GM21515 (cell line): Measurements from ENCODE around the gene CLCN6.

Experiments
- ATAC-seq: cut with Tn5 transposase; IDR thresholded peaks from one replicate; pipeline ENCODE4 v1.9.1; 2021; ENCODE audit not compliant: unreplicated experiment

The CLCN6 gene

DNA sequence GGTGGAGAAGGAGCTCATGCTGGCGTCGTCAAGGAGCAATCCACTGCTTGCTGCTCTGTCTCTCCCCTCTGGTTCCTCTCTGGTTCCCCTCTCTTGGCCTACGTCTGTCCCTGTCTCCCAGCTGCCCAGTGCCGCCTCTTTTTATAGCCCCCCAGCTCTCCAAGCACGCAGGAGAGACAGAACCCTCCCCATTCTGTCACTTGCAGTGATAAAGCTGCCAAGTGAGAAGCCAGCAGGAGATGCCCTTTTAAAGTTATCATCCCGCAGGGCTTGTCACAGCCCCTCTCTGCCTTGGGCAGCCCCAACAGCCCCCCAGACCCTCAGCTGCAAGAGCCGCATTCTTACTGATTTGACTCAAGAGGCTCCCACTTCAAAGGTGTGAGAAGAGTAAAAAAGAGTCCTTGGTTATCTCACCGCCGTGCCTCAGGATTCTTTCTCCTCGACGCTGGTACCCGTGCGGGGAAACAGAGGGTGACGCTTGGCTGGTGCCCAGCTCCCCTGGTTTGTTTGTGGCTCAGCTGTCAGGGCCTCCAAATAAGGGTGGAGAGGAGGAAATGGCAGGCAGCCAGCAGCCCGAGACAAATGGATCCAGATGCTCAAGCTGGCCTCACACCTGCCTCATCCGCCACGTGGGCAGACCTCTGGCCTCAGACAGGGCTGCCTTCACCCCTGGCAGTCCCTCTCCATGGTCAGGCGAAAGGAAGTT, 41.8 kb downstream of the CLCN6 start, which contains the start of gene NPPA:
NPPA (minus strand) TSS at position 117 of the 706 bp plus-strand sequence; CDS start at position 18, 99 bp downstream.
- no peak for ATAC-seq

DNA sequence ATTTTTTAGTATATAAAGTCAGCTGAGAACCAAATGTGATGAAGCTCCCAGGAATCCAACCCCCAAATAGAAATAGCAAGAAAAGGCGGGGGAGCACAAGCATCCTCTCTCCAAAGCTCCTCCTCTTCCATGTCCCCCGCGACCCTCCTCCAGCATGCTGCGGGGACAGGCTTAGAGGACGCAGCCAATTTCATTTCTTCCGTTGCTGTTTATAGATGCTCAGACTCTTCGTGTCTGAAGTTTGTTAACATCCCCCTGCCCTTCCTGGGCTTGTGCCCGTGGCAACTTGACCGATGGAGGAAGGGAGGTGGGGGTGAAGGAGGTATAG, 42.3 kb downstream of the CLCN6 start:
- ATAC-seq = no peak

DNA sequence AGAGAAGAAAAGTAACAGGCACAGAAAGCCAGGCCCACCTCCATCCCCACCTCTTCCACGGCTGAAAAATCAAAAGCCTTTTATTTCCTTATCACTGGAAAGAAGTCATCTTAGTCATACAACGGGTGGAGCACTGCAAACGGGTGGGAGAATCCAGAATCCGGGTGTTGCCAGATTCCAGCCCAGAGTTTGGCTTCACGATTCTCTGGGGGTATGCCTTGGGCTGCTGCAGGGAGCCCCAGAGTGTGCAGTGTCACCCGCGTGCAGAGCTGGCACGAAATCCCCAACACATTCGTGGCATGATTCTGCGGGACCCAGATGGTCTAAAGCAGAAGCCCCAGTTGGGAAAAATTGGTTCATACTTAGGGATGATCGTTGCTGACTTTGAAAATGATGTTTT, 44.2 kb downstream of the CLCN6 start:
- ATAC-seq = no peak

GRCh38 chr1:11851180-11851579, 45.2 kb downstream of the CLCN6 start:
- ATAC-seq = no peak

- ATAC-seq = no peak
Measured at GRCh38 chr1:11854519-11854918, 48.5 kb downstream of the CLCN6 start.

- no peak for ATAC-seq
Measured at GRCh38 chr1:11855430-11855829, 49.4 kb downstream of the CLCN6 start.

DNA sequence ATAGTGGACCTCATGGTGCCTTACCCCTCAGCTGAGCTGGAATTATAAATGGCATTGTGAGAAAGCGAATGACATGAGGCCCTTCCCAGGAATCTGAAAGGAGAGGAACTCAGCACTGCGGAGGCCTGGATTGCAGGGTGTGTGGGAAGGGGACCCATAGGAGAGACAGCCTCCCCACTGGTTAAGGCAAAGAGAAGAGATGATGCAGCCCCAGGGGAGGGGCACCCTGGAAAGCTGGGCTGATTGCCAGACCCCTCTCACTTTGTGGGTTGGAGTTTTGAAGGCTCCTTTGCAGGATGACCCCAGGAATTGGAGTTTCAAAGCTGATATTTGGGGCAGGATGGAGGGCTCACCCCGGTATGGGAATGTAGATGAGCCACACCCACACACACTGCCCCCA, 50.7 kb downstream of the CLCN6 start:
- ATAC-seq = no peak

DNA sequence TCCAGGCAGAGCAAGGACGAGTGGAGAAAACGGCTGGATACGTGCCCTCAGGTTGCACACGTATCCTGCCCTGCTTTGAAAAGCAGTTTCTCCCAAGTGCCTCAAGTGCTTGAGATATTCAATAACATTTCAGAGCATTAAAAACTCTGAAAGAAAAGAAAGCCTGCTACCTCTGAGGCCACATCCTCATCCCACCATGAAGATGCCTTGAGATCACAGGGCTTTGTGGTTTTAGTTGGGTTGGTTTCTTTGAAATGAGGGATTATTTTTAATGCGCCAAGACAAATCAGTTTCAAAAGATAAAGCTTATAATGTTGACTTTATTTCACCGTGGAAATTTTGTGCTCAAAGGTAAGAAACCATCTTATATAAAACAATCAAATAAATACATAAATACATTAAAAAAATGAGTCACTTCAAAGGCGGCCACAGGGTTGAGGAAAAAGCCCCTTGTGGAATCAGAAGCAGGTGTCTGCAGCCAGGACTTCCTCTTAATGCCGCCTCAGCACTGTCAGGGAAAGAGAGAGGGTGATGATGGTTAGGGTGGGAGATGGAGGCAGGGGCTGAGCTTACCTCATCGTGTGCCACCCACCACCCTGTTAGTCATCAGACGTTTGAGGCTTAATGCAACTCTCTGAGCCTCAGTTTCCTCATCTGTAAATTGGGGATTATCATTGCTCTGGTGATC, 51.3 kb downstream of the CLCN6 start:
- ATAC-seq = no peak

GRCh38 chr1:11858158-11858557, 52.2 kb downstream of the CLCN6 start:
- ATAC-seq = no peak

DNA sequence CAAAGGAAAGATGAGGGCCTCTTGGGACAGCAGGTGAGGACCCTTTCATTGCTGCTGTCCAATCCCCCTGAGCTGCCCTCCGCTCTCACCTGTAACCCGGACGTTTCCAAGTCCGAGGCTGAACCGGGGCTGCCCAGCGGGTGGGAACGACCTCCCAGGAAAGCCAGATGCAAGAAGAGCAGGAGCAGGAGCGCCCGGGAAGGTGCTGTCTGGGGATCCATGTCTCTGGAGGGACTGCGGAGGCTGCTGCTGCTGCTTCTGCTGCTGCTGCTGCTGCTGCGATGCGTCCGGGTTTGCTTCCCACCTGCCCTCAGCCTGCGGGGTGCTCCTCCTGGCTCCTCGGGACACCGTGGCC, 52.6 kb downstream of the CLCN6 start, which contains the start of gene NPPB:
NPPB (minus strand) TSS at position 333 of the 355 bp plus-strand sequence; CDS start at position 221, 112 bp downstream.
- ATAC-seq = no peak

- ATAC-seq = no peak
Measured at GRCh38 chr1:11858968-11859871, 53.2 kb downstream of the CLCN6 start.

GRCh38 chr1:11860083-11860482, 54.1 kb downstream of the CLCN6 start:
- no peak for ATAC-seq

- ATAC-seq = no peak
Measured at GRCh38 chr1:11860587-11860986, 54.6 kb downstream of the CLCN6 start.

DNA sequence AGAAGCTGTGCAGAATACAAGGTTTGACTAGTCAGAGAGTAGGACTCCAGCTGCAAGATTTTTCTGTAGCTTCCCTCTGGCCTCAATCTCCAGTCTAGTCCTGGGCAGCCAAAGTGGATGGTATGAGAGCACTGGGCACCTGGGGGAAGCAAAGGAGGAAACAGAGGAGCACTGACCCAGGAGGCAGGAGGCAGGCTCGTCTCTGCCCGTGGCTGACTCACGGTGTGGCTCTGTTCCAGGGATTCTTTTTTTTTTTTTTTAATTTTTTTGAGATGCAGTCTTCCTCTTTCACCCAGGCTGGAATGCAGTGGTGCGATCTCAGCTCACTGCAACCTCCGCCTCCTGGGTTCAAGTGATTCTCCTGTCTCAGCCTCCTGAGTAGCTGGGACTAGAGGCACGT, 56.9 kb downstream of the CLCN6 start:
- no peak for ATAC-seq

- no peak for ATAC-seq
Measured at GRCh38 chr1:11868331-11868980, 62.5 kb downstream of the CLCN6 start.

DNA sequence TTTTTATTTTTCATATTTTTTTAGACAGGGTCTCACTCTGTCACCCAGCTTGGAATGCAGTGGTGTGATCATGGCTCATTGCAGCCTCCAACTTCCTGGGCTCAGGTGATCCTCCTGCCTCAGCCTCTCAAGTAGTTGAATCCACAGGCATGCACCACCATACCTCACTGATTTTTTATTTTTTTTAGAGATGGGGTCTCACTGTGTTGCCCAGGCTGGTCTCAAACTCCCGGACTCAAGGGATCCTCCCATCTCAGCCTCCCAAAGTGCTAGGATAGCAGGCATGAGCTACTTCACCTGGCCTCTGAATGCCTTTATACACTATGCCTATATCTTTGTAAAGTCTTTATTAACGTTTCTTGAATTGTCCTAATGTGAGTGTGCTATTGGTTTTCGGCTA, 63.1 kb downstream of the CLCN6 start:
- no peak for ATAC-seq

DNA sequence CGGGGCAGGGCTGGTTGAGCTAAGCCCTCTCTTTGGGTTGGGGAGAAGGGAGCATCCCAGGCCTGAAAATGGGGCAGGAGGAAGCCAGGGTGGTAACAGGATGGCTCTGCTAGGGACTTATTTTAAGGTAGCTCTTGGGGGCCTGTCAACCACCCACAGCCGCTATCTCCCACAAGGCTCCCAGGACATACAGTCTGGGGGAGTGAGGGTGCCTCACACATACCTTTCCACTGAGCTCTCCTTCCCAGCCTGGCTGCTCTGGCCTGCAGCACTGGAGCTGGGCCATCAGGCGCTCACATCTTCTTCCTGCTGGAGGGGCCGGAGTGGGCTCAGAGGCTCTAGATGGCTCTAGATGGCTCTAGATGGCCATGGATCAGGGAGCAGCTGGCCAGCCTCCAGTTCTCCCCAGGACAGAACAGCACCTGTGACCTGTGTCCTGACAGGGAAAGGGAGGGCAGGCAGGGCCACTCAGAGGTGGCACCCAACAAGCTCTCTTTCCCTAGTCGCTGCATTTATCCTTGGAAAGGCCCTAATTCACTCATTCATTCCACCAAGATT, 63.7 kb downstream of the CLCN6 start:
- no peak for ATAC-seq

DNA sequence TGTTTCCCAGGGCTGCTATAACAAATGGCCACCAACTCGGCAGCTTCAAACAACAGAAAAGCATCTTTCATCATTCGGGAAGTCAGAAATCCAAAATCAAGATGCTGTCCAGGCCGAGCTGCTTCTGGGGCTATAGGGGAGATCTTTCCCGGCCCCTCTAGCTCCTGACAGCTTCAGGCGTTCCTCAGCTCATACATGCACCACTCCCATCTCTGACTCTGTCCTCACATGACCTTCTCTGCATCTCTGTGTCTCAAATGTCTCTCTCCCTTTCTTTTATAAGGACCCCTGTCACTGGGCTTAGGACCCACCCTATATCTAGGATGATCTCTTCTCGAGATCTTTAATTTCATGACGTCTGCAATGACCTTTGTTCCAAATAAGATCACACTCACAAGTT, 66.6 kb downstream of the CLCN6 start:
- no peak for ATAC-seq

GRCh38 chr1:11873395-11874257, 67.6 kb downstream of the CLCN6 start:
- ATAC-seq = no peak

DNA sequence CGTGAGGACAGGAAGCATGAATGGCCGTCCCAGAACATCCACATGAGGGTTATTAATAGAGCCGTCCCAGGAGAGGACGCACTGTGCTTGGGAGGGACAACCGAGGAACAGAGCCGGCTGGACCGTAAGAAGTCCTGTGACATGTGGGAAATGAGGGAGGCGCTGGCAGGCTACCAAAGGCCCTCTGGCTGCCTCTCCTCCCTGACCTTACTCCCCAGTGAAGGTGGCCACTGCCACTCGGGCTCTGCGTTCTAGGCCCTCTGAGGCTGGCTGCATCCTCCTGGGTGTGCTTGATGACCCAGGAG, 68.2 kb downstream of the CLCN6 start:
- no peak for ATAC-seq
